NCI-H1092 (cell line): Measurements from ENCODE around the gene CTH.
A peak's percentile ranks its signal among the peaks of the same experiment; 100 is the strongest.
"Not testable (repeated sequence)": the region's sequence is repeated elsewhere in the genome, so short reads cannot be mapped to it uniquely, and the experiment has no call there.

ENCODE experiments used
- DNase-seq: peaks from one replicate; lab custom pipeline; 2025; lab: John Stamatoyannopoulos, UW

CTH gene

DNA sequence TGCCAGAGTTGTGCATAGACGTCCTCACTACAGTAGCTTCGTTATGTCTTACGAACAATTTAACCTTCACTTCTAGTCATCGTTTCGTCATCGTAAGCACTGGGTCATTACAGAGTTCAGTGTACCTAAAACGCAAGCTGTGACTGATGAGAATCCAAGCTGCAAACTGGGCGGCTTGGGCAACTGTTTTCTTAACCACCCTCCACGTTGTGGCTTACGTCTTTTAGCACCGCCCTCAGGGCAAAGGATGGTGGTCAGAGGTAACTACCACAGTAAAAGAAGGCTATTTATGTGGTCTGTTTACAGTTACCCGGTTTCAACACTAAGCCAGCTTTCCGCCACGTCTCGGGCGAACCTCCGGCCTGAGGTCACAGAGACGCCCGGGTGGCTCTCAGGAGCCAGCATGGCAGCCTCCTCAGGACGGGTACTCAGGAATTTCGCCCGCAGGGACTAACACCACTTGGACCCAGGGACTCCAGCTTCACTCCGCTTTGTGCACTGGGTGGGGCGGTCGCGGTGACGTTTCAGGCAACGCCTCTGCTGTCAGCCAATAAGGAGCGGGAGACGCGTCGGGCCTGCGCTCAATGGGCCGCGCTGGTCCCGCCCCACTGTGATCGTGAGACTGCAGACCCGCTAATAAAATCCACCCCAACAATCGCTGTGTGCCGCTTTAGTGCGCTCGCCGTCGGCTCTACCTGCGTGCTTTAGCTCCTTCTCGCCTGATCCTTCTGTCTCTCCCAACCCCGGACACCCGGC lies at the start of gene CTH:
TSS of gene CTH (plus strand) at position 665 of the 756 bp plus-strand sequence. CDS start 148 bp downstream, outside the sequence.
- peak; percentile 83 for DNase-seq

GRCh38 chr1:70361727-70362398 lies 49.2 kb upstream of the CTH start:
- no peak for DNase-seq

- no peak for DNase-seq
Measured at GRCh38 chr1:70364439-70364838, 46.6 kb upstream of the CTH start.

- DNase-seq, result not testable (repeated sequence)
Measured at GRCh38 chr1:70366425-70366952, 44.6 kb upstream of the CTH start.

DNA sequence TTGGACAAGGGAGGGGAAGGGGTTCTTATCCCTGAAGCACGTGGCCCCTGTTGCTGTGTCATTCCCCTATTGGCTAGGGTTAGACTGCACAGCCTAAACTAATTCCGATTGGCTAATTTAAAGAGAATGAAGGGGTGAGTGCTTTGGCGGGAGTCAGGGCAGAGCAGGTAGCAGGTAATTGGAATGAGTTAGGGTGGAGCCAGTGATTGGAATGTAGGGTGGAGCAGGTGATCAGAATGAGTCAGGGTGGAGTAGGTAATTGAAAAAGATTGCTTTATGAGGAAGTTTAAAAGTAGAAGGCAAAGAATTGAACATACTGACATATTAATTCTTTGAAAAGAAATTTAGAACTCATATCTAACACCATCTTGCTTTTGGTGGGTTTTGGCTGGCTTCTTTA lies 44.1 kb upstream of the CTH start:
- not testable (repeated sequence) for DNase-seq

DNA sequence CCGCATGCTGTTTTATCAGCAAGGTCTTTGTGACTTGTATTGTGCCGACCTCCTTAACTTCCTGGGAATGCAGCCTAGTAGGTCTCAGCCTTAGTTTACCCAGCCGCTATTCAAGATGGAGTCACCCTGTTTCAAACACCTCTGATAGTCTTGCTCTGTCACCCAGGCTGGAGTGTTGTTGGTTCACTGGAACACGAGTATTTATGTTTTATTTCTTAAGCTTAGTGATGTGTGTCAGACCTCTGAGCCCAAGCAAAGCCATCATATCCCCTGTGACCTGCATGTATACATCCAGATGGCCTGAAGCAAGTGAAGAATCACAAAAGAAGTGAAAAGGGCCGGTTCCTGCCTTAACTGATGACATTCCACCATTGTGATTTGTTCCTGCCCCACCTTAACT lies 43.7 kb upstream of the CTH start:
- not testable (repeated sequence) for DNase-seq

DNA sequence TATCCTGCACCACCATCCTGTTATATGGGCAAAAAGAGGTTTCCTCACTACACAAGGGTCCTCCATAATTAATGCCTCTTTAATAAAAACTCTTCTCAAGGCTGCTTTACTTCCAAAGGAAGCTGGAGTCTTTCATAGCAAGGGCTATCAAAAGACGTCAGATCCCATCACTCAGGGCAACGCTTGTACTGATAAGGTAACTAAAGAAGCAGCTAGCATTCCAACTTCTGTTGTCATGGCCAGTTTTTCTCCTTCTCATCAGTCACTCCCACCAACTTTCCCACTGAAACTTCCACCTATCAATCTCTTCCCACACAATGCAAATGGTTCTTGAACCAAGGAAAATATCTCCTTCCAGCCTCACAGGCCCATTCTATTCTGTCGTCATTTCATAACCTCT lies 39.5 kb upstream of the CTH start:
- DNase-seq, result not testable (repeated sequence)

- DNase-seq, result no peak
Measured at GRCh38 chr1:70372426-70372825, 38.6 kb upstream of the CTH start.

- not testable (repeated sequence) for DNase-seq
Measured at GRCh38 chr1:70373580-70373979, 37.5 kb upstream of the CTH start.

- DNase-seq, result no peak
Measured at GRCh38 chr1:70376196-70376595, 34.9 kb upstream of the CTH start.

- DNase-seq, result no peak
Measured at GRCh38 chr1:70382682-70383081, 28.4 kb upstream of the CTH start.

GRCh38 chr1:70383483-70383882 lies 27.6 kb upstream of the CTH start:
- no peak for DNase-seq

GRCh38 chr1:70384542-70384941 lies 26.5 kb upstream of the CTH start:
- no peak for DNase-seq

GRCh38 chr1:70385477-70385876 lies 25.6 kb upstream of the CTH start:
- DNase-seq, result no peak

DNA sequence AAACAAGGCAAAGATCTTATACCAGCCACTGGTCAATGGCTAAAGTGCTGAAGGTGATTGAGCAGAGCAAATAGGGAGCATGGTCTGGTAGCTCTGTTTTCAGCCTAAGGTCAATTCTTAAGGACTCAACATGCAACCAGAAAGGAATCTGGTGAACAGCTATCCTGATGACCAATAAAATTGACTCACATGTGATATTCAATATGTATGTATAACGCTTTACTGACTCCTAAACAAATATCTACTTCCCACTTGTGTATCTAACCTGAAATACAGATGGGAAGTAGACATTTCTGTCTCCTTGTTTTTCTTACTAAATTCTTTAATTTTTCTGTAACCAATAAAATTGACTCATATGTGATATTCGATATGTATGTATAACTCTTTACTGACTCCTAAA lies 24.9 kb upstream of the CTH start:
- no peak for DNase-seq

DNA sequence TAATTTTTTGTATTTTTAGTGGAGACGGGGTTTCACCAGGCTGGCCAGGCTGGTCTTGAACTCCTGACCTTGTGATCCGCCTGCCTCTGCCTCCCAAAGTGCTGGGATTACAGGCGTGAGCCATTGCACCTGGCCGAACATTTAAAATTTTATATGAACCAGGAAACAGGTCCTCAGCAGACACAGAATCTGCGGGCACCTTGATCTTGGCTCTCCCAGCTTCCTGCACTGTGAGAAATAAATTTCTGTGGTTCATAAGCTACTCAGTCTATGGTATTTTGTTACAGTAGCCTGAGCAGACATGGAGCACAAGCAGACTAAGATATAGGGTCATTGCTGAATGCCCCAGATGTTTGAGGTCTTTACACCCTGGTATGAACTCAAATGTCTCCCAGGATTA lies 23.6 kb upstream of the CTH start:
- DNase-seq, result no peak

DNA sequence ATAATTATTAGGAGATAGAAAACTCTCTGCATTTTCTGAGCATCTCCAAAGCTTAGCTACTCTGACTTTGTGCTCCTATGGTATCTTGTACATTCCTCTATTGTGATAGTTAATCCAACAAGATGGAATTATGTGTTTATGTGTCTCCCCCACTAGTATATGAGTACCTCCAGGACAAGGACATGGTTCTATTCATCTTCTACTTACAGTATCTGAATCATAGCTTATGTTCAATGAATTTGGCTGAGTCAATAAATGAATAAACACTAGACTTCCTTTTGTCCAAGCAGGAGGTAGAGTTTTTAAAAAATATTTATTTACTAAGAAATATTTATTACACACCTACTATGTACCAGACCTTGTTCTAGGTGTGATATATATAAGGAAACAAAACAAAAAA lies 18.4 kb upstream of the CTH start:
- DNase-seq, result no peak

GRCh38 chr1:70396607-70397006 lies 14.5 kb upstream of the CTH start:
- DNase-seq, result no peak

DNA sequence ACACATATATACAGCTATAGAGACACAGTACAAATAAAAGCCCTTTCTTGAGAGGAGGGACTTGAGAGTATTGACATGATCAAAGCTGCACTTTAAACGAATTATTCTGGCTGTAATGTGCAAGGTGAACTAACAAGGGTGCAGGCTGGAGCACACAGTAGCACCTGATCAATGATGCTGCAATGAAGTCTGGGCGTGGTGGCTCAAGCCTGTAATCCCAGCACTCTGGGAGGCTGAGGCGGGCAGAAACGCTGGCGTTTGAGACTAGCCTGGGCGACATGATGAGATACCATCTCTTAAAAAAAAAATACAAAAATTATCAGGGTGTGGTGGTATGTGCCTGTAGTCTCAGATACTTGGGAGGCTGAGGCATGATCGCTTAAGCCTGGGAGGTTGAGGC lies 14.1 kb upstream of the CTH start:
- no peak for DNase-seq

- DNase-seq, result no peak
Measured at GRCh38 chr1:70400335-70400734, 10.7 kb upstream of the CTH start.

DNA sequence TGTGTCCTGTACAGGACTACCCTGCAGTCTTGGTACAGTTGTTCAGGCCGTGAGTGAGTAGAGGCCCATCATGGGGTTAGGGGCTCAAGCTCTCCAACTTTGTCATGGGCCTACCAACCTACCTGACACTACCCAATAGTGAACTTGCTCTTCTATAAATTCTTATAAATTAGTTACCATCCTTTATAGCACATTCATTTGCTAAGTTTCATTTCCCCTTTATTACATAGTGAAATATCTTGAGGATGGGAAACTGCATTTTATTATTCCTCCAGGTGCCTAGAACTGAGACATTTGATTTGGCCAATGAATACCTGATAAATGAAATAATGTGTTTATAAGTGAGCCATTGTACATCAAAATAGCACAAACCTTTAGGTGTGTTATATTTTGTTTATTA lies 9.1 kb upstream of the CTH start:
- no peak for DNase-seq

- DNase-seq, result no peak
Measured at GRCh38 chr1:70403759-70404158, 7.3 kb upstream of the CTH start.

- no peak for DNase-seq
Measured at GRCh38 chr1:70405780-70406416, 5.2 kb upstream of the CTH start.
